WTC11 (cell line): ENCODE measurements around the gene ADCY1. TPM values are rescaled to one million over a fixed set of nuclear protein-coding genes. Genes with fewer than 3 reads are reported as not detected.

Experiments used
- ATAC-seq: fragments of 200-7000 bp; cut with Tn5 transposase; 2 replicates; pipeline ENCODE4 v1.10.0; 2021; ENCODE audit warnings: mild to moderate bottlenecking, moderate library complexity
- CTCF ChIA-PET: fragments of 300-600 bp; sonication (Branson Sonifier 250); formaldehyde crosslinking; loops from one replicate; lab custom pipeline; 2021; ENCODE audit warnings: antibody characterized with exemption; lab: Charles Lee
- POLR2A ChIA-PET: fragments of 350-600 bp; sonication (Branson Sonifier 250); formaldehyde crosslinking; loops from one replicate; lab custom pipeline; 2021; ENCODE audit warnings: antibody characterized with exemption; lab: Charles Lee
- DNase-seq: peaks from one replicate; pipeline ENCODE4 v3.0.0; 2021; ENCODE audit warnings: low spot score
- H3K27ac Mint-ChIP-seq: 2 replicates; pipeline ENCODE4 v1.8.0; 2021; ENCODE audit warnings: mixed read lengths
- H3K27me3 Mint-ChIP-seq: 2 replicates; pipeline ENCODE4 v1.8.0; 2021; ENCODE audit warnings: low read depth, mild to moderate bottlenecking, moderate library complexity, mixed read lengths
- H3K36me3 Mint-ChIP-seq: 2 replicates; pipeline ENCODE4 v1.8.0; 2021; ENCODE audit warnings: mixed read lengths
- H3K4me1 Mint-ChIP-seq: 2 replicates; pipeline ENCODE4 v1.8.0; 2022; ENCODE audit warnings: mixed read lengths
- H3K4me3 Mint-ChIP-seq: 2 replicates; pipeline ENCODE4 v1.8.0; 2021; ENCODE audit warnings: mild to moderate bottlenecking, moderate library complexity, mixed read lengths
- H3K9me3 Mint-ChIP-seq: 2 replicates; pipeline ENCODE4 v1.8.0; 2021; ENCODE audit warnings: mixed read lengths
- AR ChIP-seq: fragments of 250-450 bp; sonication (Bioruptor Pico); IDR thresholded peaks from 2 replicates; pipeline ENCODE4 v1.9.0; 2021; ENCODE audit warnings: mild to moderate bottlenecking
- ATF1 ChIP-seq: sonication (generic); formaldehyde crosslinking; IDR thresholded peaks from 2 replicates; pipeline ENCODE4 v1.8.1; 2023; ENCODE audit warnings: mild to moderate bottlenecking, moderate library complexity, missing genetic modification reagents
- ATF3 ChIP-seq: sonication (generic); formaldehyde crosslinking; conservative IDR thresholded peaks from 2 replicates; pipeline ENCODE4 v1.8.1; 2022; ENCODE audit warnings: mild to moderate bottlenecking, missing genetic modification reagents
- CDX4 ChIP-seq: fragments of 250-450 bp; sonication (Bioruptor Pico); IDR thresholded peaks from 2 replicates; pipeline ENCODE4 v1.9.0; 2021; ENCODE audit warnings: moderate library complexity, mild to moderate bottlenecking, inconsistent platforms, borderline replicate concordance
- CREM ChIP-seq: sonication (generic); formaldehyde crosslinking; IDR thresholded peaks from 2 replicates; pipeline ENCODE4 v1.8.1; 2022; ENCODE audit warnings: mild to moderate bottlenecking, missing genetic modification reagents, moderate library complexity
- ELF4 ChIP-seq: sonication (generic); formaldehyde crosslinking; IDR thresholded peaks from 2 replicates; pipeline ENCODE4 v1.8.1; 2022; ENCODE audit warnings: low read depth, mild to moderate bottlenecking, moderate library complexity, missing genetic modification reagents
- GTF2I ChIP-seq: fragments of 250-450 bp; sonication (Bioruptor Pico); conservative IDR thresholded peaks from 2 replicates; pipeline ENCODE4 v1.4.0; 2021; ENCODE audit warnings: mild to moderate bottlenecking
- HMGA2 ChIP-seq: fragments of 250-450 bp; sonication (Bioruptor Pico); IDR thresholded peaks from 2 replicates; pipeline ENCODE4 v1.4.0; 2021; ENCODE audit warnings: mild to moderate bottlenecking, moderate library complexity
- HMGXB4 ChIP-seq: sonication (generic); formaldehyde crosslinking; IDR thresholded peaks from 2 replicates; pipeline ENCODE4 v1.8.1; 2023; ENCODE audit warnings: mild to moderate bottlenecking, moderate library complexity, missing genetic modification reagents
- JUN ChIP-seq: sonication (generic); formaldehyde crosslinking; IDR thresholded peaks from 2 replicates; pipeline ENCODE4 v1.8.0; 2023; ENCODE audit warnings: mild to moderate bottlenecking, missing genetic modification reagents
- PREB ChIP-seq: sonication (generic); formaldehyde crosslinking; IDR thresholded peaks from 2 replicates; pipeline ENCODE4 v1.8.1; 2022; ENCODE audit warnings: mild to moderate bottlenecking, missing genetic modification reagents, moderate library complexity, borderline replicate concordance
- RELA ChIP-seq: sonication (generic); formaldehyde crosslinking; IDR thresholded peaks from 2 replicates; pipeline ENCODE4 v1.8.1; 2022; ENCODE audit warnings: missing genetic modification reagents, mild to moderate bottlenecking, borderline replicate concordance
- RORB ChIP-seq: fragments of 250-450 bp; sonication (Bioruptor Pico); IDR thresholded peaks from 2 replicates; pipeline ENCODE4 v1.9.0; 2021; ENCODE audit warnings: mild to moderate bottlenecking
- ZMAT4 ChIP-seq: fragments of 250-450 bp; sonication (Bioruptor Pico); IDR thresholded peaks from 2 replicates; pipeline ENCODE4 v1.9.0; 2021; ENCODE audit warnings: mild to moderate bottlenecking
- ZNF232 ChIP-seq: sonication (generic); formaldehyde crosslinking; IDR thresholded peaks from 2 replicates; pipeline ENCODE4 v1.8.0; 2022; ENCODE audit warnings: mild to moderate bottlenecking, missing genetic modification reagents
- ZNF317 ChIP-seq: sonication (generic); formaldehyde crosslinking; IDR thresholded peaks from 2 replicates; pipeline ENCODE4 v1.8.1; 2023; ENCODE audit warnings: low read depth, mild to moderate bottlenecking, moderate library complexity, missing genetic modification reagents, borderline replicate concordance
- ZNF532 ChIP-seq: fragments of 250-450 bp; sonication (Bioruptor Pico); IDR thresholded peaks from 2 replicates; pipeline ENCODE4 v1.9.0; 2021; ENCODE audit warnings: mild to moderate bottlenecking, borderline replicate concordance
- total RNA-seq: library from RNA; stranded (reverse); gene quantifications from 3 replicates; pipeline ENCODE4 v1.2.3, GENCODE V29; 2021

ADCY1 gene
- total RNA-seq, 1 experiment from 2014 or later, result 29.0 TPM

GRCh38 chr7:45660201-45660900, 86.2 kb downstream of the ADCY1 start:
- Mint-ChIP-seq H3K4me3 (no peak overlapping the region), H3K27me3 (no peaks in the 10 kb centered on the region), H3K36me3 (peaks cover 4% of the 10 kb centered on the region), H3K4me1 (no peaks in the 10 kb centered on the region), H3K9me3 (no peaks in the 10 kb centered on the region), H3K27ac (no peak overlapping the region)
- no peak for TF ChIP-seq RELA (CRISPR knock-in tag)
- no peak for TF ChIP-seq CDX4 (CRISPR knock-in tag)
- TF ChIP-seq ZNF232 (CRISPR knock-in tag), result no peak
- TF ChIP-seq JUN (CRISPR knock-in tag), result no peak
- TF ChIP-seq HMGA2 (CRISPR knock-in tag), result no peak
- TF ChIP-seq ZMAT4, result no peak
- TF ChIP-seq PREB, result no peak
- no peak for TF ChIP-seq AR (CRISPR knock-in tag)
- no peak for TF ChIP-seq ZNF317 (CRISPR knock-in tag)
- no peak for TF ChIP-seq GTF2I (CRISPR knock-in tag)
- CTCF ChIA-PET, result no interaction called here
- POLR2A ChIA-PET, result no interaction called here
- DNase-seq (no peak), ATAC-seq (no peak)

- peaks cover 2% of the 10 kb centered on the region for H3K36me3 Mint-ChIP-seq
- no peak overlapping the region for H3K4me3 Mint-ChIP-seq
- DNase-seq, result no peak
- H3K4me1 Mint-ChIP-seq, result no peaks in the 10 kb centered on the region
- CTCF ChIA-PET, result no interaction called here
- no peaks in the 10 kb centered on the region for H3K9me3 Mint-ChIP-seq
- POLR2A ChIA-PET, result no interaction called here
- no peaks in the 10 kb centered on the region for H3K27me3 Mint-ChIP-seq
- ATAC-seq, result no peak
- H3K27ac Mint-ChIP-seq, result no peak overlapping the region
- TF ChIP-seq ELF4 (CRISPR knock-in tag), result no peak
- TF ChIP-seq RORB (CRISPR knock-in tag), result no peak
- no peak for TF ChIP-seq GTF2I (CRISPR knock-in tag)
- TF ChIP-seq ATF3, result no peak
- no peak for TF ChIP-seq HMGXB4
- no peak for TF ChIP-seq CREM (CRISPR knock-in tag)
- no peak for TF ChIP-seq ATF1 (CRISPR knock-in tag)
- TF ChIP-seq ZNF532 (CRISPR knock-in tag), result no peak
- no peak for TF ChIP-seq CDX4 (CRISPR knock-in tag)
These were observed 86.7 kb downstream of the ADCY1 start for GRCh38 chr7:45660901-45661211.
